Measurements from ENCODE around the gene MYCBP. TPM values are rescaled to one million over a fixed set of nuclear protein-coding genes. Genes with fewer than 3 reads are reported as not detected.

Gene MYCBP
- total RNA-seq, 1 donor = 2.5 TPM

- no peak for TF ChIP-seq CTCF (IDR thresholded peaks at IDR 0.05; ENCODE audit: extremely low read depth, low read depth, low read length)
- H3K4me3 ChIP-seq (ENCODE audit: insufficient read depth, low read length) = no peak overlapping the region
- H3K4me1 ChIP-seq (ENCODE audit: insufficient read depth, low read length) = no peaks in the 10 kb centered on the region
- no peaks in the 10 kb centered on the region for H3K79me2 ChIP-seq (ENCODE audit: insufficient read depth, low read length)
- no peaks in the 10 kb centered on the region for H3K9me3 ChIP-seq (ENCODE audit: low read depth, low read length)
- no peaks in the 10 kb centered on the region for H4K20me1 ChIP-seq (ENCODE audit: insufficient read depth, low read length)
- no peak overlapping the region for H3K4me2 ChIP-seq (ENCODE audit: insufficient read depth, low read length)
- no peaks in the 10 kb centered on the region for H3K36me3 ChIP-seq (ENCODE audit: insufficient read depth, low read length)
- H3K27ac ChIP-seq (ENCODE audit: low read depth, low read length) = no peak overlapping the region
- H2AFZ ChIP-seq (ENCODE audit: low read length) = no peak overlapping the region
- peak; percentile 70 for DNase-seq (ENCODE audit: insufficient read length, low spot score, missing footprints)
- no peaks in the 10 kb centered on the region for H3K27me3 ChIP-seq (ENCODE audit: insufficient read depth, low read length)
Observed at GRCh38 chr1:38892976-38893375, 19.8 kb upstream of the MYCBP start.

- Histone ChIP-seq H4K20me1 (ENCODE audit: insufficient read depth, low read length) (no peaks in the 10 kb centered on the region), H3K4me3 (ENCODE audit: insufficient read depth, low read length) (no peak overlapping the region), H3K27me3 (ENCODE audit: insufficient read depth, low read length) (no peaks in the 10 kb centered on the region), H3K4me2 (ENCODE audit: insufficient read depth, low read length) (no peak overlapping the region), H3K79me2 (ENCODE audit: insufficient read depth, low read length) (no peaks in the 10 kb centered on the region), H3K9me3 (ENCODE audit: low read depth, low read length) (no peaks in the 10 kb centered on the region), H2AFZ (ENCODE audit: low read length) (no peak overlapping the region), H3K4me1 (ENCODE audit: insufficient read depth, low read length) (no peaks in the 10 kb centered on the region), H3K27ac (ENCODE audit: low read depth, low read length) (no peak overlapping the region), H3K36me3 (ENCODE audit: insufficient read depth, low read length) (no peaks in the 10 kb centered on the region)
- TF ChIP-seq CTCF (IDR thresholded peaks at IDR 0.05; ENCODE audit: extremely low read depth, low read depth, low read length) = peak; percentile 11
- peak; percentile 38 for DNase-seq (ENCODE audit: insufficient read length, low spot score, missing footprints)
Observed at GRCh38 chr1:38891753-38892152, 18.6 kb upstream of the MYCBP start.

GRCh38 chr1:38889589-38889988 lies 16.4 kb upstream of the MYCBP start:
- no peaks in the 10 kb centered on the region for H3K79me2 ChIP-seq (ENCODE audit: insufficient read depth, low read length)
- DNase-seq (ENCODE audit: insufficient read length, low spot score, missing footprints) = no peak
- H2AFZ ChIP-seq (ENCODE audit: low read length) = no peak overlapping the region
- H3K4me3 ChIP-seq (ENCODE audit: insufficient read depth, low read length) = no peak overlapping the region
- no peak overlapping the region for H3K27ac ChIP-seq (ENCODE audit: low read depth, low read length)
- no peaks in the 10 kb centered on the region for H3K9me3 ChIP-seq (ENCODE audit: low read depth, low read length)
- H3K27me3 ChIP-seq (ENCODE audit: insufficient read depth, low read length) = no peaks in the 10 kb centered on the region
- no peaks in the 10 kb centered on the region for H3K4me1 ChIP-seq (ENCODE audit: insufficient read depth, low read length)
- H4K20me1 ChIP-seq (ENCODE audit: insufficient read depth, low read length) = no peaks in the 10 kb centered on the region
- H3K36me3 ChIP-seq (ENCODE audit: insufficient read depth, low read length) = no peaks in the 10 kb centered on the region
- no peak overlapping the region for H3K4me2 ChIP-seq (ENCODE audit: insufficient read depth, low read length)
- TF ChIP-seq CTCF (IDR thresholded peaks at IDR 0.05; ENCODE audit: extremely low read depth, low read depth, low read length) = no peak

GRCh38 chr1:38888423-38889333 lies 15.5 kb upstream of the MYCBP start:
- Histone ChIP-seq H3K36me3 (ENCODE audit: insufficient read depth, low read length) (no peaks in the 10 kb centered on the region), H3K79me2 (ENCODE audit: insufficient read depth, low read length) (no peaks in the 10 kb centered on the region), H3K27ac (ENCODE audit: low read depth, low read length) (no peak overlapping the region), H3K4me2 (ENCODE audit: insufficient read depth, low read length) (no peak overlapping the region), H3K27me3 (ENCODE audit: insufficient read depth, low read length) (no peaks in the 10 kb centered on the region), H3K4me3 (ENCODE audit: insufficient read depth, low read length) (no peak overlapping the region), H3K9me3 (ENCODE audit: low read depth, low read length) (no peaks in the 10 kb centered on the region), H4K20me1 (ENCODE audit: insufficient read depth, low read length) (no peaks in the 10 kb centered on the region), H3K4me1 (ENCODE audit: insufficient read depth, low read length) (no peaks in the 10 kb centered on the region), H2AFZ (ENCODE audit: low read length) (no peak overlapping the region)
- TF ChIP-seq CTCF (IDR thresholded peaks at IDR 0.05; ENCODE audit: extremely low read depth, low read depth, low read length) = no peak
- DNase-seq (ENCODE audit: insufficient read length, low spot score, missing footprints) = no peak
